HL-60 (cell line): ENCODE results near the gene DET1.

Source experiments
- GABPA ChIP-seq: IDR thresholded peaks from 2 replicates; pipeline ENCODE4 v1.6.1; 2012; ENCODE audit warnings: low read depth
- POLR2AphosphoS5 ChIP-seq: IDR thresholded peaks from 2 replicates; pipeline ENCODE4 v1.6.1; 2012; ENCODE audit warnings: low read depth
- SPI1 ChIP-seq: IDR thresholded peaks from 2 replicates; pipeline ENCODE4 v1.6.1; 2012; ENCODE audit warnings: low read depth, mild to moderate bottlenecking, borderline replicate concordance
- TF ChIP-seq, protein P1 (sequence below): IDR thresholded peaks from one replicate; pipeline ENCODE4 v1.5.1; 2011; ENCODE audit warnings: low read length, control low read depth, inconsistent platforms; ENCODE audit not compliant: insufficient read depth
- TF ChIP-seq, protein P2 (sequence below): IDR thresholded peaks from 2 replicates; pipeline ENCODE4 v1.6.1; 2012; ENCODE audit warnings: low read depth; ENCODE audit not compliant: insufficient replicate concordance

DNA sequence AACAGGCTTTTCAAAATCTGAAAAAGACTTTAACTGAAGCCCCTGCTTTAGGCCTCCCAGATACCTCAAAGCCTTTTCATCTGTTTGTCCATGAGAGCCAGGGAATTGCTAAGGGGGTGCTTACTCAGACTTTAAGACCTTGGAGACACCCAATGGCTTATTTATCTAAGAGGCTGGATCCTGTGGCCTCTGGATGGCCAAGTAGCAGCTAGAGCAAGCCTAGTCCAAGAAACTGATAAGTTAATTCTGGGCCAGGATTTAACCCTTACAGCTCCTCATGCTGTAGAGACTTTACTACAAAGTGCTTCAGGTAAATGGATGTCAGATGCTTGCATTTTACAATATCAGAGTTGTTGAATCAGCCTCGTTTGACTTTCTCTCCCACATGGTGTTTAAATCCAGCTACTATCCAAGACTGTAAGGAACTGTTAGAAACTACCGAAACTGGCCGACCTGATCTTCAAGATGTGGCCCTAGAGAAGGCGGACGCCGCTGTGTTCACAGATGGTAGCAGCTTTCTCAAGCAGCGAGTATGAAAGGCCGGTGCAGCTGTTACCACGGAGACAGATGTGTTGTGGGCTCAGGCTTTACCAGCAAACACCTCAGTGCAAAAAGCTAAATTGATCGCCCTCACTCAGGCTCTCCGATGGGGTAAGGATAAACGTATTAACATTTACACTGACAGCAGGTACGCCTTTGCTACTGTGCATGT lies 3.3 kb downstream of the DET1 start:
- TF ChIP-seq, protein P1, sequence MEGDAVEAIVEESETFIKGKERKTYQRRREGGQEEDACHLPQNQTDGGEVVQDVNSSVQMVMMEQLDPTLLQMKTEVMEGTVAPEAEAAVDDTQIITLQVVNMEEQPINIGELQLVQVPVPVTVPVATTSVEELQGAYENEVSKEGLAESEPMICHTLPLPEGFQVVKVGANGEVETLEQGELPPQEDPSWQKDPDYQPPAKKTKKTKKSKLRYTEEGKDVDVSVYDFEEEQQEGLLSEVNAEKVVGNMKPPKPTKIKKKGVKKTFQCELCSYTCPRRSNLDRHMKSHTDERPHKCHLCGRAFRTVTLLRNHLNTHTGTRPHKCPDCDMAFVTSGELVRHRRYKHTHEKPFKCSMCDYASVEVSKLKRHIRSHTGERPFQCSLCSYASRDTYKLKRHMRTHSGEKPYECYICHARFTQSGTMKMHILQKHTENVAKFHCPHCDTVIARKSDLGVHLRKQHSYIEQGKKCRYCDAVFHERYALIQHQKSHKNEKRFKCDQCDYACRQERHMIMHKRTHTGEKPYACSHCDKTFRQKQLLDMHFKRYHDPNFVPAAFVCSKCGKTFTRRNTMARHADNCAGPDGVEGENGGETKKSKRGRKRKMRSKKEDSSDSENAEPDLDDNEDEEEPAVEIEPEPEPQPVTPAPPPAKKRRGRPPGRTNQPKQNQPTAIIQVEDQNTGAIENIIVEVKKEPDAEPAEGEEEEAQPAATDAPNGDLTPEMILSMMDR, result no peak
- TF ChIP-seq POLR2AphosphoS5 (no peak), GABPA (no peak), SPI1 (no peak)
- TF ChIP-seq, protein P2, sequence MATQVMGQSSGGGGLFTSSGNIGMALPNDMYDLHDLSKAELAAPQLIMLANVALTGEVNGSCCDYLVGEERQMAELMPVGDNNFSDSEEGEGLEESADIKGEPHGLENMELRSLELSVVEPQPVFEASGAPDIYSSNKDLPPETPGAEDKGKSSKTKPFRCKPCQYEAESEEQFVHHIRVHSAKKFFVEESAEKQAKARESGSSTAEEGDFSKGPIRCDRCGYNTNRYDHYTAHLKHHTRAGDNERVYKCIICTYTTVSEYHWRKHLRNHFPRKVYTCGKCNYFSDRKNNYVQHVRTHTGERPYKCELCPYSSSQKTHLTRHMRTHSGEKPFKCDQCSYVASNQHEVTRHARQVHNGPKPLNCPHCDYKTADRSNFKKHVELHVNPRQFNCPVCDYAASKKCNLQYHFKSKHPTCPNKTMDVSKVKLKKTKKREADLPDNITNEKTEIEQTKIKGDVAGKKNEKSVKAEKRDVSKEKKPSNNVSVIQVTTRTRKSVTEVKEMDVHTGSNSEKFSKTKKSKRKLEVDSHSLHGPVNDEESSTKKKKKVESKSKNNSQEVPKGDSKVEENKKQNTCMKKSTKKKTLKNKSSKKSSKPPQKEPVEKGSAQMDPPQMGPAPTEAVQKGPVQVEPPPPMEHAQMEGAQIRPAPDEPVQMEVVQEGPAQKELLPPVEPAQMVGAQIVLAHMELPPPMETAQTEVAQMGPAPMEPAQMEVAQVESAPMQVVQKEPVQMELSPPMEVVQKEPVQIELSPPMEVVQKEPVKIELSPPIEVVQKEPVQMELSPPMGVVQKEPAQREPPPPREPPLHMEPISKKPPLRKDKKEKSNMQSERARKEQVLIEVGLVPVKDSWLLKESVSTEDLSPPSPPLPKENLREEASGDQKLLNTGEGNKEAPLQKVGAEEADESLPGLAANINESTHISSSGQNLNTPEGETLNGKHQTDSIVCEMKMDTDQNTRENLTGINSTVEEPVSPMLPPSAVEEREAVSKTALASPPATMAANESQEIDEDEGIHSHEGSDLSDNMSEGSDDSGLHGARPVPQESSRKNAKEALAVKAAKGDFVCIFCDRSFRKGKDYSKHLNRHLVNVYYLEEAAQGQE, result no peak
